22Rv1 (cell line): ENCODE measurements around the gene PCDH8.
"Not testable (repeated sequence)": the region's sequence is repeated elsewhere in the genome, so short reads cannot be mapped to it uniquely, and the experiment has no call there.

Experiments used
- H3K27ac ChIP-seq: fragments of 450-650 bp; 2 replicates; pipeline ENCODE4 v1.5.1; 2017
- ZFX ChIP-seq: fragments of 450-650 bp; IDR thresholded peaks from 2 replicates; pipeline ENCODE4 v1.6.1; 2017; ENCODE audit warnings: antibody characterized with exemption, borderline replicate concordance
- TF ChIP-seq, protein P1 (sequence below): fragments of 450-650 bp; IDR thresholded peaks from 2 replicates; pipeline ENCODE4 v1.5.1; 2017; ENCODE audit warnings: mild to moderate bottlenecking

Gene PCDH8

DNA sequence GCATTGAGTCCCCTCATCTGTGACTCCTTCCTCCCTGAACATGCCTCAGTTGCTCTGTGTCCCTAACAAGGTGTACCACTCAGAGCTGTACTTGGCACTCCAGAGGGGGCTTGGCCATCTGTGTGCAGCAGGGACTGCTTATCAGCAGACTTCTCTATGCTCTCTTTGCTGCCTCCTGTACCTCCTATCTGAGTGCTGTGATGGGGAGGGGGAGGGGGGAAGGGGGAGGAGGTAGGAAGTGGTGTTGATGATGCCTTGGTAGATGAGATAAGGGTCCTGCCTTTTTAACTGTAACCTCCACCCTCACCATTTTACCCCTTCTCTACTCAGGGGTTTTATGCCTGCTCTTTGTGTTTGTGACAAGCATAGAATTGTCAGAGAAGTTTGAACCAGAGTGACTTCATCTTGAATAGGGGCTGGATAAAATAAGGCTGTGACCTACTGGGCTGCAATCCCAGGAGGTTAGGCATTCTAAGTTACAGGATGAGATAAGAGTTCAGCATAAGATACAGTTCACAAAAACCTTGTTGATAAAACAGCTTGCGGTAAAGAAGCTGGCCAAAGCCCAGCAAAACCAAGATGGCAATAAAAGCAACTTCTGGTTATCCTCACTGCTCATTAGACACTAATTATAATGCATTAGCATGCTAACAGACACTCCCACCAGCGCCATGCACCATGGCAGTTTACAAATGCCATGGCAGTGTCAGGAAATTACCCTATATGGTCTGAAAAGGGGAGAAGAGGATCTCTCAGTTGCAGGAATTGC is 13.2 kb downstream of the PCDH8 start:
- H3K27ac ChIP-seq: no peak overlapping the region
- TF ChIP-seq ZFX: no peak
- TF ChIP-seq, protein P1, sequence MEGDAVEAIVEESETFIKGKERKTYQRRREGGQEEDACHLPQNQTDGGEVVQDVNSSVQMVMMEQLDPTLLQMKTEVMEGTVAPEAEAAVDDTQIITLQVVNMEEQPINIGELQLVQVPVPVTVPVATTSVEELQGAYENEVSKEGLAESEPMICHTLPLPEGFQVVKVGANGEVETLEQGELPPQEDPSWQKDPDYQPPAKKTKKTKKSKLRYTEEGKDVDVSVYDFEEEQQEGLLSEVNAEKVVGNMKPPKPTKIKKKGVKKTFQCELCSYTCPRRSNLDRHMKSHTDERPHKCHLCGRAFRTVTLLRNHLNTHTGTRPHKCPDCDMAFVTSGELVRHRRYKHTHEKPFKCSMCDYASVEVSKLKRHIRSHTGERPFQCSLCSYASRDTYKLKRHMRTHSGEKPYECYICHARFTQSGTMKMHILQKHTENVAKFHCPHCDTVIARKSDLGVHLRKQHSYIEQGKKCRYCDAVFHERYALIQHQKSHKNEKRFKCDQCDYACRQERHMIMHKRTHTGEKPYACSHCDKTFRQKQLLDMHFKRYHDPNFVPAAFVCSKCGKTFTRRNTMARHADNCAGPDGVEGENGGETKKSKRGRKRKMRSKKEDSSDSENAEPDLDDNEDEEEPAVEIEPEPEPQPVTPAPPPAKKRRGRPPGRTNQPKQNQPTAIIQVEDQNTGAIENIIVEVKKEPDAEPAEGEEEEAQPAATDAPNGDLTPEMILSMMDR: no peak

DNA sequence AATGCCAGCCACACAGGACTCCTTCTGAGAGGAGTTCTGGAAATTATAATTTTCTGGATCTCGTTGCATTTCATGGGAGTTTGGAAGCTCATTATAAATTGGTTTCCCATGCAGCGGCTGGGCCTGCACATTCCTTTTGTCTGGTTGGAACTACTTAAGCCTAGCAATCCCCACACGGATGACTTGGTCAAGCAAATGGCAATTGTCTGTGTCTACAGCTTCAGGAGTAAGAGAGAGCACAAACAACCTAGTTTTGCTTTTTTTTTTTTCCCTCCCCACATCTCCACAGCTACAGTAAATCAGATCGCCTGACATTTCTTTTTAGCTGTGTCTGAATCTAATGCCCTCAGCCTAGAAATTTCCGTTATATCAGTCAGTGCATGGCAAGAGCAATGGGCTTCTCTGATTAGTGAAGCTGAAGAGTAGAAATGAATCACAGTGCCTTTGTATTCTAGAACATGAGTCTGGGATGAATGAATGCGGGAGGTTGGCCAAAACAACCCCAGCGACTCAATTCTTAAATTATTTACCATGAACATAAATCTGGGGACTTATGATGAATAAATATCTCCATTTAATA is 15.1 kb downstream of the PCDH8 start:
- H3K27ac ChIP-seq: no peak overlapping the region
- TF ChIP-seq, protein P1: no peak
- TF ChIP-seq ZFX: no peak

DNA sequence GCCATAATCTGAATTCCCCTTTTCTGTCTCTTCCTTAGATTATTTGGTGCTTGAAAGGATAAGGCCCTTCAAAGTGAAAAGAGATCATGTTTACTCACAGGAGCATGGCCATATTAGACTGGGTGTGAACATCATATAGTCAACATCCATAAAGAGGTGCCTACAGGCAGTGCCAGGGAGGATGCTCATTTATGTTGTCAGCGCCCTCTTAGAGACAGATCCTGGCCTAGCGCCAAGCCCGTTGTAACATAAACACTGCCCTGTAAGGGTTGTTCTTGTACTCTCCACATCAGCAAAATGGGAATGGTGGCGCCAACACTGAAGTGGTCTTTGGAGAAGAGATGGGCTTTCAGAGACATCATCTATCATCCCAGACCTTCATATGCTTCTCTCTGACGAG is 16.1 kb downstream of the PCDH8 start:
- TF ChIP-seq, protein P1: no peak
- TF ChIP-seq ZFX: no peak
- no peak overlapping the region for H3K27ac ChIP-seq

DNA sequence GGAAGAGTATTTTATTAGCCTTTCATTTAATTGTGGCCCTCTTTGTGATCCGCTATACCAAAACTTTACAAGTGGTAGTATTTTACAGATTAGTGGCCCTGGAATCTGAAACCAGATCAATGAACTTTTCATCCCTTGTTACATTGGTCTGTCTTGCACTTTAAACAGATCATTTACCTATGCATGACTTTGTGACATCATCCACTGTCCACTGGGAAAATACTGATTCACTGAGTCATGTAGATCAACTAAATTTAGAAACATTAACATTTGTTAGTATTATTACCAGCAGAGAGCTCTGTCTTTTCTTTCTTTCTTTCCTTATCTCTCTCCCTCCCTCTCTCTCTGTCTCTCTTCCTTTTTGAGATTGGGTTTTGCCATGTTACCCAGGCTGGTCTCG is 17.5 kb downstream of the PCDH8 start:
- TF ChIP-seq, protein P1: no peak
- TF ChIP-seq ZFX: no peak
- no peak overlapping the region for H3K27ac ChIP-seq

DNA sequence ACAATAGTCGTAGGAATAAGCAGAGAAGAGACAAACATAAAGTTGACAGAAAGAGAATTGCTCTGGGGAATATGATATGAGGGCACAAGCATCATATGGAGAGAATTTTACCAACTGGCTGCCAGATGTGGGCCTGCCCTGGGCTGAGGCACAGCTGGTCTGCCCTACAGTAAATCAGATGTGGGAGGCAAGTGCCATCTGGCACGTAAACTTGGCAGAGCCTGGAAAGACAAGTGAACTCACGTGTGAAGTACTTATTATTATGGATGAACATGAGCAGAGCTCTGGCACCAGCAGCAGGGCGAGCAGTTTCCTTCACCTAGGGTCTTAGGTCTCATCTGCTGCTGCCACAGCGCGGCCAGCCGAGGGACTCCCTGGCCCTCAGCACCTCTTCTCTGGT is 20.6 kb downstream of the PCDH8 start:
- no peak for TF ChIP-seq ZFX
- H3K27ac ChIP-seq: no peak overlapping the region

DNA sequence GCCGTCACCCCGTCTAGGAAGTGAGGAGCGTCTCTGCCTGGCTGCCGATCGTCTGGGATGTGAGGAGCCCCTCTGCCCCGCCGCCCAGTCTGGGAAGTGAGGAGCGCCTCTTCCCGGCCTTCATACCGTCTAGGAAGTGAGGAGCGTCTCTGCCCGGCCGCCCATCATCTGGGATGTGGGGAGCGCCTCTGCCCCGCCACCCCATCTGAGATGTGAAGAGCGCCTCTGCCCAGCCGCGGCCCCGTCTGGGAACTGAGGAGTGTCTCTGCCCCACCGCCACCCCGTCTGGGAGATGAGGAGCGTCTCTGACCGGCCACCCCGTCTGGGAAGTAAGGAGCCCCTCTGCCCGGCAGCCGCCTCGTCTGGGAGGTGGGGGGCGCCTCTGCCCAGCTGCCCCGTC is 30.6 kb downstream of the PCDH8 start:
- H3K27ac ChIP-seq: not testable (repeated sequence)

DNA sequence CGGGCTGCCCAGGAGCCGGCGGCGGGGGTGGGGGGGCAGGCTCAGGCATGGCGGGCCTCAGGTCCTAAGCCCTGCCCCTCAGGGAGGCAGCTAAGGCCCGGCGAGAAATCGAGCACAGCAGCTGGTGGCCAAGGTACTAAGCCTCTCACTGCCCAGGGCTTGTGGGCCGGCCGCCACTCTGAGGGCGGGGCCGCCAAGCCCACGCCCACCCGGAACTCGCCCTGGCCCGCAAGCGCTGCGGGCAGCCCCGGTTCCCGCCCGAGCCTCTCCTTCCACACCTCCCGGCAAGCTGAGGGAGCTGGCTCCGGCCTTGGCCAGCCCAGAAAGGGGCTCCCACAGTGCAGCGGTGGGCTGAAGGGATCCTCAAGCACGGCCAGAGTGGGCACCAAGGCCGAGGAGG is 33.1 kb downstream of the PCDH8 start:
- no peak overlapping the region for H3K27ac ChIP-seq
- TF ChIP-seq, protein P1: no peak; the same call in 1 of the 2 replicates
- TF ChIP-seq ZFX: no peak

DNA sequence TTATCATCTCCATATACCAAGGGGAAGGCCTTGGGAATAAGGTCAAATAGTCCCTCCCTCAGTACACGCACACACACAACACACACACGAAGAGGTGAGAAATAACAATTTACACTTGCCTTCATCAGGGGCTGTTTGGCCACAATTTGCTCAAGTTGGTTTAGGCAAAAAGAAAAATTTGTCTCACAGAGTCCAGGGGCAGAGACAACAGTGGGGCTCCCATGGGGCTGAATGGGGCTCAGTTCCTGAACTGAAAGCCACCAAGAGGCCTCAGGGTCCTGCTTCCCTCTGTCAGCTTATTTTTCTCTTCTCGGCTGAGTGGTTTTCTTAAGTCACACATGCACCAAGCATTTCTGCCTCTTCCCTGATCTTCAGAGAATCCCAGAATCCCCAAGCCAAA is 35.5 kb downstream of the PCDH8 start:
- H3K27ac ChIP-seq: no peak overlapping the region
- TF ChIP-seq, protein P1: no peak
- TF ChIP-seq ZFX: no peak
